ENCODE measurements around the gene LRMDA. TPM values are rescaled to one million over a fixed set of nuclear protein-coding genes. Genes with fewer than 3 reads are reported as not detected.

Gene LRMDA
- total and polyA plus RNA-seq, 2 of the 13 experiments (the other 11 are each of a cell fraction or from before 2014, with no cell fraction given): 13.4 to 22.0 TPM

DNA sequence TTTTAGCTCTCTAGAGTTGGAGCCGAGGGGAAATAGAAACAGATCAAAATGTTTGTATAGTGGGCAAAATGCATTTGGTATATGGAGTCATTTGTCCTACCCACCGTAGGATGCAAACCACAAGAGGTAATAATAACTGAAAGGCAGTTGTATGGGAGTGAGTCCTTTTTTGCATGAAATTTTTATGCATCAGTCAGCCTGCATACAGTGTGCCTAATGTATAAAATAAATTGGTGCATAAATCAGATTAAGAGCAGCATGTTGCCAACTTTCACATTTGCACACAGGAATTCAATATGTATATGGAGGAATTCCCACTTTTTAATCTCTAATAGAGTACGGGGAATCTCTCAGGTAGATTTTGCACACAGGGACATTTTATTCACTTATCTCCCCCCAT lies 262.8 kb downstream of the LRMDA start (continued):
- no peak for TF ChIP-seq ZNF557 (CRISPR knock-in tag; IDR thresholded peaks at IDR 0.05)
- no peak for TF ChIP-seq CBFB (CRISPR knock-in tag; IDR thresholded peaks at IDR 0.05)
- no peak for TF ChIP-seq MIER3 (CRISPR knock-in tag; IDR thresholded peaks at IDR 0.05; ENCODE audit: borderline replicate concordance)
- TF ChIP-seq WIZ (CRISPR knock-in tag; IDR thresholded peaks at IDR 0.05): no peak
- TF ChIP-seq, protein P1, sequence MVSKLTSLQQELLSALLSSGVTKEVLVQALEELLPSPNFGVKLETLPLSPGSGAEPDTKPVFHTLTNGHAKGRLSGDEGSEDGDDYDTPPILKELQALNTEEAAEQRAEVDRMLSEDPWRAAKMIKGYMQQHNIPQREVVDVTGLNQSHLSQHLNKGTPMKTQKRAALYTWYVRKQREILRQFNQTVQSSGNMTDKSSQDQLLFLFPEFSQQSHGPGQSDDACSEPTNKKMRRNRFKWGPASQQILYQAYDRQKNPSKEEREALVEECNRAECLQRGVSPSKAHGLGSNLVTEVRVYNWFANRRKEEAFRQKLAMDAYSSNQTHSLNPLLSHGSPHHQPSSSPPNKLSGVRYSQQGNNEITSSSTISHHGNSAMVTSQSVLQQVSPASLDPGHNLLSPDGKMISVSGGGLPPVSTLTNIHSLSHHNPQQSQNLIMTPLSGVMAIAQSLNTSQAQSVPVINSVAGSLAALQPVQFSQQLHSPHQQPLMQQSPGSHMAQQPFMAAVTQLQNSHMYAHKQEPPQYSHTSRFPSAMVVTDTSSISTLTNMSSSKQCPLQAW (CRISPR knock-in tag; IDR thresholded peaks at IDR 0.05): no peak
- TF ChIP-seq ZNF296 (CRISPR knock-in tag; conservative IDR thresholded peaks at IDR 0.05): no peak
- TF ChIP-seq, protein P2, sequence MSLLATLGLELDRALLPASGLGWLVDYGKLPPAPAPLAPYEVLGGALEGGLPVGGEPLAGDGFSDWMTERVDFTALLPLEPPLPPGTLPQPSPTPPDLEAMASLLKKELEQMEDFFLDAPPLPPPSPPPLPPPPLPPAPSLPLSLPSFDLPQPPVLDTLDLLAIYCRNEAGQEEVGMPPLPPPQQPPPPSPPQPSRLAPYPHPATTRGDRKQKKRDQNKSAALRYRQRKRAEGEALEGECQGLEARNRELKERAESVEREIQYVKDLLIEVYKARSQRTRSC (CRISPR knock-in tag; IDR thresholded peaks at IDR 0.05; ENCODE audit: low read depth): no peak
- no peak for TF ChIP-seq ZNF124 (CRISPR knock-in tag; IDR thresholded peaks at IDR 0.05)

DNA sequence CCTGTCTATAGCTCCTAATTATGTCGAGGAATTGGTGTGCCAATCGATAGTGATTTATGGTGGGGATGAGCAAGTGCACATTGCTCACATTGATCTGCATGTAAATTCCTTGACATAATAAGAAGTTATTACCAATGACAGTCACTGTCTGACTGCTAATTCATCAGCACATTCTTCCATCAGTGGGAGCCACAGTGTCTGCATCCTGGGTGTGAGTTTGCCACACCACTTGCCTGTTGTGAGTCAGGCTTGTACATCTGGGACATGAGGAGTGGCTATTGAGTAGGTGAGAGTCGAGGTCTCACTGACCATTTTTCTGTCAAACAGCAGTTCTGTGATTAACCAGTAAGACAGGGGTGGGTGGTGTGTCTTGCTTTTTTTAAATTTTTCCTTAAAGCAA lies 263.4 kb downstream of the LRMDA start:
- intact Hi-C loops (cut with micrococcal nuclease; ENCODE audit: unreplicated experiment): no loop called here
- no peak for ATAC-seq
- CTCF ChIA-PET (ENCODE audit: low intra/inter-chr PET ratio, low total read pairs): no interaction called here
- TF ChIP-seq, protein P3, sequence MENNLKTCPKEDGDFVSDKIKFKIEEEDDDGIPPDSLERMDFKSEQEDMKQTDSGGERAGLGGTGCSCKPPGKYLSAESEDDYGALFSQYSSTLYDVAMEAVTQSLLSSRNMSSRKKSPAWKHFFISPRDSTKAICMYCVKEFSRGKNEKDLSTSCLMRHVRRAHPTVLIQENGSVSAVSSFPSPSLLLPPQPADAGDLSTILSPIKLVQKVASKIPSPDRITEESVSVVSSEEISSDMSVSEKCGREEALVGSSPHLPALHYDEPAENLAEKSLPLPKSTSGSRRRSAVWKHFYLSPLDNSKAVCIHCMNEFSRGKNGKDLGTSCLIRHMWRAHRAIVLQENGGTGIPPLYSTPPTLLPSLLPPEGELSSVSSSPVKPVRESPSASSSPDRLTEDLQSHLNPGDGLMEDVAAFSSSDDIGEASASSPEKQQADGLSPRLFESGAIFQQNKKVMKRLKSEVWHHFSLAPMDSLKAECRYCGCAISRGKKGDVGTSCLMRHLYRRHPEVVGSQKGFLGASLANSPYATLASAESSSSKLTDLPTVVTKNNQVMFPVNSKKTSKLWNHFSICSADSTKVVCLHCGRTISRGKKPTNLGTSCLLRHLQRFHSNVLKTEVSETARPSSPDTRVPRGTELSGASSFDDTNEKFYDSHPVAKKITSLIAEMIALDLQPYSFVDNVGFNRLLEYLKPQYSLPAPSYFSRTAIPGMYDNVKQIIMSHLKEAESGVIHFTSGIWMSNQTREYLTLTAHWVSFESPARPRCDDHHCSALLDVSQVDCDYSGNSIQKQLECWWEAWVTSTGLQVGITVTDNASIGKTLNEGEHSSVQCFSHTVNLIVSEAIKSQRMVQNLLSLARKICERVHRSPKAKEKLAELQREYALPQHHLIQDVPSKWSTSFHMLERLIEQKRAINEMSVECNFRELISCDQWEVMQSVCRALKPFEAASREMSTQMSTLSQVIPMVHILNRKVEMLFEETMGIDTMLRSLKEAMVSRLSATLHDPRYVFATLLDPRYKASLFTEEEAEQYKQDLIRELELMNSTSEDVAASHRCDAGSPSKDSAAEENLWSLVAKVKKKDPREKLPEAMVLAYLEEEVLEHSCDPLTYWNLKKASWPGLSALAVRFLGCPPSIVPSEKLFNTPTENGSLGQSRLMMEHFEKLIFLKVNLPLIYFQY (CRISPR knock-in tag; IDR thresholded peaks at IDR 0.05; ENCODE audit: borderline replicate concordance): no peak
- TF ChIP-seq, protein P4, sequence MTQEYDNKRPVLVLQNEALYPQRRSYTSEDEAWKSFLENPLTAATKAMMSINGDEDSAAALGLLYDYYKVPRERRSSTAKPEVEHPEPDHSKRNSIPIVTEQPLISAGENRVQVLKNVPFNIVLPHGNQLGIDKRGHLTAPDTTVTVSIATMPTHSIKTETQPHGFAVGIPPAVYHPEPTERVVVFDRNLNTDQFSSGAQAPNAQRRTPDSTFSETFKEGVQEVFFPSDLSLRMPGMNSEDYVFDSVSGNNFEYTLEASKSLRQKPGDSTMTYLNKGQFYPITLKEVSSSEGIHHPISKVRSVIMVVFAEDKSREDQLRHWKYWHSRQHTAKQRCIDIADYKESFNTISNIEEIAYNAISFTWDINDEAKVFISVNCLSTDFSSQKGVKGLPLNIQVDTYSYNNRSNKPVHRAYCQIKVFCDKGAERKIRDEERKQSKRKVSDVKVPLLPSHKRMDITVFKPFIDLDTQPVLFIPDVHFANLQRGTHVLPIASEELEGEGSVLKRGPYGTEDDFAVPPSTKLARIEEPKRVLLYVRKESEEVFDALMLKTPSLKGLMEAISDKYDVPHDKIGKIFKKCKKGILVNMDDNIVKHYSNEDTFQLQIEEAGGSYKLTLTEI (CRISPR knock-in tag; conservative IDR thresholded peaks at IDR 0.05): no peak
- TF ChIP-seq NR2F1 (CRISPR knock-in tag; IDR thresholded peaks at IDR 0.05) (no peak), ZNF652 (CRISPR knock-in tag; IDR thresholded peaks at IDR 0.05; ENCODE audit: borderline replicate concordance, low read depth) (no peak), MEF2D (CRISPR knock-in tag; IDR thresholded peaks at IDR 0.05) (no peak)

More for the DNA sequence above, 263.4 kb downstream of the LRMDA start:
- DNase-seq (ENCODE audit: low spot score) (no peak), FAIRE-seq (no peak)
- no peaks in the 10 kb centered on the region for H3K27me3 ChIP-seq (ENCODE audit: control insufficient read depth in 1 of 2, insufficient read depth in 2 of 2, low read length in 2 of 2)
- 85% methylated on average over 3 of the region's 3 CpGs for WGBS (ENCODE audit: low lambda C conversion rate)
- H3K27ac ChIP-seq (ENCODE audit: extremely low read length, insufficient read depth, low read length): no peak overlapping the region
- in situ Hi-C loops (cut with HindIII; ENCODE audit: extremely low pct_ligation_motif_present, low pct_unique_long_range_greater_than_20kb): no loop called here
- BruUV-seq (replicated peaks): no TSS peak
- POLR2A ChIA-PET: no interaction called here
- no peaks in the 10 kb centered on the region for H3K79me2 ChIP-seq (ENCODE audit: insufficient read depth, low read length)
- no peak overlapping the region for H2AFZ ChIP-seq (ENCODE audit: low read length)
- no peaks in the 10 kb centered on the region for H4K20me1 ChIP-seq (ENCODE audit: insufficient read depth, low read length)
- no peak overlapping the region for H3K4me2 ChIP-seq (ENCODE audit: low read depth, low read length)
- H3K4me1 ChIP-seq (ENCODE audit: insufficient read depth, low read length): no peaks in the 10 kb centered on the region
- H3K36me3 ChIP-seq (replicated peaks in 1 of 2; ENCODE audit: control insufficient read depth in 1 of 2, insufficient read depth in 2 of 2, low read length in 2 of 2): no peaks in the 10 kb centered on the region
- H3K9ac ChIP-seq (ENCODE audit: insufficient read depth, low read depth, low read length): no peak overlapping the region
- H3K4me3 ChIP-seq (replicated peaks in 1 of 3; ENCODE audit: insufficient read depth in 1 of 3, low read depth in 2 of 3, low read length in 3 of 3): no peak overlapping the region
- H3K9me3 ChIP-seq (ENCODE audit: low read length): 0 out of 2 replicates have a peak, but pooled peaks cover 4% of the 10 kb centered on the region

Data from HepG2 (cell line).